Brain microvascular endothelial cell (primary cell): Measurements from ENCODE around the gene NPIPB8.
"Not testable (repeated sequence)": the region's sequence is repeated elsewhere in the genome, so short reads cannot be mapped to it uniquely, and the experiment has no call there.

Experiments used
- DNase-seq: peaks from one replicate; pipeline ENCODE4 v3.0.0-alpha.2; 2020
- H3K27ac ChIP-seq: fragments of 250-450 bp; sonication (Bioruptor Pico); 2 replicates; pipeline ENCODE4 v1.5.1; 2020; ENCODE audit warnings: mild to moderate bottlenecking, moderate library complexity
- H3K27me3 ChIP-seq: fragments of 250-450 bp; sonication (Bioruptor Pico); replicated peaks from 2 replicates; pipeline ENCODE4 v1.5.1; 2020; ENCODE audit warnings: mild to moderate bottlenecking
- H3K36me3 ChIP-seq: fragments of 250-450 bp; sonication (Bioruptor Pico); replicated peaks from 2 replicates; pipeline ENCODE4 v1.5.1; 2020; ENCODE audit warnings: mild to moderate bottlenecking
- H3K4me3 ChIP-seq: 2 replicates; pipeline ENCODE4 v1.5.1; 2011; ENCODE audit warnings: low read depth, mild to moderate bottlenecking, control low read depth, low read length, moderate library complexity
- in situ Hi-C: cut with HindIII; loops from 2 replicates; pipeline ENCODE4 v1.10.0; 2017; ENCODE audit warnings: low sequenced_read_pairs, low pct_ligation_motif_present
- TF ChIP-seq, protein P1 (sequence below): IDR thresholded peaks from 2 replicates; pipeline ENCODE4 v1.5.1; 2011; ENCODE audit warnings: low read depth, mild to moderate bottlenecking, moderate library complexity, low read length, control low read depth, inconsistent platforms; ENCODE audit errors: missing control alignments

NPIPB8 gene

DNA sequence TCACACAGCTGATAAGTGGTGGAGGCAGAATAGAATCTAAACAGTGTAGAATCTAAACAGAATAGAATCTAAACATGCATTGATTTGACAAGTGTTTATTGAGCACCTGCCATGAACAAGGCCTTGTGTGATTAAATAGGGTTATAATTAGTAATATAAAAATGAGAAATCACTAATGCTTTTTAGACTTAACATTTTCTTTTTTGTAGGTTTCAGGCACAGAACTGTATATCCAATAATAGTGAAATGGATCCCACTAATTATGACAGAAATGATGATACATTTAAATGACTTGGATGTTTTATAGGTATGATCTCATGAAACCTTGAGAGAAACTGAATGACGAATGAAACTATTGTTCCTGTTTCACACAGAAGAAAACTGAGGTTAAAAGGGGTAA, at the start of gene NPIPB8:
Gene NPIPB8 (plus strand): TSS at position 301 of the 400 bp plus-strand sequence. CDS start 296 bp downstream, outside the sequence.
- H3K27ac ChIP-seq, DNase-seq, H3K4me3 ChIP-seq, in situ Hi-C loops, H3K36me3 ChIP-seq, H3K27me3 ChIP-seq: not testable (repeated sequence)

- Histone ChIP-seq H3K4me3 (no peak overlapping the region), H3K27ac (no peak overlapping the region), H3K27me3 (no peaks in the 10 kb centered on the region), H3K36me3 (peaks cover 9% of the 10 kb centered on the region)
- TF ChIP-seq, protein P1, sequence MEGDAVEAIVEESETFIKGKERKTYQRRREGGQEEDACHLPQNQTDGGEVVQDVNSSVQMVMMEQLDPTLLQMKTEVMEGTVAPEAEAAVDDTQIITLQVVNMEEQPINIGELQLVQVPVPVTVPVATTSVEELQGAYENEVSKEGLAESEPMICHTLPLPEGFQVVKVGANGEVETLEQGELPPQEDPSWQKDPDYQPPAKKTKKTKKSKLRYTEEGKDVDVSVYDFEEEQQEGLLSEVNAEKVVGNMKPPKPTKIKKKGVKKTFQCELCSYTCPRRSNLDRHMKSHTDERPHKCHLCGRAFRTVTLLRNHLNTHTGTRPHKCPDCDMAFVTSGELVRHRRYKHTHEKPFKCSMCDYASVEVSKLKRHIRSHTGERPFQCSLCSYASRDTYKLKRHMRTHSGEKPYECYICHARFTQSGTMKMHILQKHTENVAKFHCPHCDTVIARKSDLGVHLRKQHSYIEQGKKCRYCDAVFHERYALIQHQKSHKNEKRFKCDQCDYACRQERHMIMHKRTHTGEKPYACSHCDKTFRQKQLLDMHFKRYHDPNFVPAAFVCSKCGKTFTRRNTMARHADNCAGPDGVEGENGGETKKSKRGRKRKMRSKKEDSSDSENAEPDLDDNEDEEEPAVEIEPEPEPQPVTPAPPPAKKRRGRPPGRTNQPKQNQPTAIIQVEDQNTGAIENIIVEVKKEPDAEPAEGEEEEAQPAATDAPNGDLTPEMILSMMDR: no peak
- no peak for DNase-seq
- in situ Hi-C loops: no loop called here
Measured at GRCh38 chr16:28589069-28589468, 48.8 kb upstream of the NPIPB8 start.

- TF ChIP-seq, protein P1: no peak
- Histone ChIP-seq H3K27me3 (no peaks in the 10 kb centered on the region), H3K4me3 (no peak overlapping the region), H3K27ac (no peak overlapping the region), H3K36me3 (peaks cover 9% of the 10 kb centered on the region)
- in situ Hi-C loops: no loop called here
- DNase-seq: no peak
Measured at GRCh38 chr16:28589930-28590329, 47.9 kb upstream of the NPIPB8 start.

- TF ChIP-seq, protein P1: no peak
- in situ Hi-C loops: no loop called here
- peaks cover 6% of the 10 kb centered on the region for H3K36me3 ChIP-seq
- no peak for DNase-seq
- H3K27me3 ChIP-seq: no peaks in the 10 kb centered on the region
- H3K4me3 ChIP-seq: no peak overlapping the region
- H3K27ac ChIP-seq: no peak overlapping the region
Measured at GRCh38 chr16:28590384-28591340, 47.2 kb upstream of the NPIPB8 start.

GRCh38 chr16:28591355-28591754, 46.5 kb upstream of the NPIPB8 start:
- in situ Hi-C loops: no loop called here
- TF ChIP-seq, protein P1: no peak
- no peak for DNase-seq
- no peak overlapping the region for H3K27ac ChIP-seq
- H3K4me3 ChIP-seq: no peak overlapping the region
- no peaks in the 10 kb centered on the region for H3K27me3 ChIP-seq
- peaks cover 6% of the 10 kb centered on the region for H3K36me3 ChIP-seq

- TF ChIP-seq, protein P1: no peak
- Histone ChIP-seq H3K4me3 (no peak overlapping the region), H3K36me3 (peaks cover 6% of the 10 kb centered on the region), H3K27me3 (no peaks in the 10 kb centered on the region), H3K27ac (no peak overlapping the region)
- DNase-seq: no peak
- in situ Hi-C loops: no loop called here
Measured at GRCh38 chr16:28592511-28592910, 45.4 kb upstream of the NPIPB8 start.
